Stimulated activated CD8-positive, alpha-beta memory T cell treated with anti-CD3 and anti-CD28 coated beads, Interleukin-15, amount 100 ng/mL, for 48 hours (primary cell): ENCODE measurements around the gene PADI6.
"Not testable (repeated sequence)": the region's sequence is repeated elsewhere in the genome, so short reads cannot be mapped to it uniquely, and the experiment has no call there.

Source experiments
- DNase-seq, 2 donors: peaks; one replicate each; pipeline ENCODE4 v3.0.0-alpha.2; 2020; ENCODE audit warnings: low read depth in 2 of 2

PADI6 gene

GRCh38 chr1:17371896-17372295 lies at the start of gene PADI6:
Gene PADI6 (plus strand): TSS chr1:17372196. CDS start chr1:17372246, 50 bp downstream.
- no peak for DNase-seq

GRCh38 chr1:17328855-17329254 lies 43.1 kb upstream of the PADI6 start:
- no peak for DNase-seq

GRCh38 chr1:17329610-17330009 lies 42.4 kb upstream of the PADI6 start:
- DNase-seq, result no peak

- no peak for DNase-seq
These were observed 41.1 kb upstream of the PADI6 start for GRCh38 chr1:17330856-17331255.

GRCh38 chr1:17333081-17333480 lies 38.9 kb upstream of the PADI6 start:
- no peak for DNase-seq

DNA sequence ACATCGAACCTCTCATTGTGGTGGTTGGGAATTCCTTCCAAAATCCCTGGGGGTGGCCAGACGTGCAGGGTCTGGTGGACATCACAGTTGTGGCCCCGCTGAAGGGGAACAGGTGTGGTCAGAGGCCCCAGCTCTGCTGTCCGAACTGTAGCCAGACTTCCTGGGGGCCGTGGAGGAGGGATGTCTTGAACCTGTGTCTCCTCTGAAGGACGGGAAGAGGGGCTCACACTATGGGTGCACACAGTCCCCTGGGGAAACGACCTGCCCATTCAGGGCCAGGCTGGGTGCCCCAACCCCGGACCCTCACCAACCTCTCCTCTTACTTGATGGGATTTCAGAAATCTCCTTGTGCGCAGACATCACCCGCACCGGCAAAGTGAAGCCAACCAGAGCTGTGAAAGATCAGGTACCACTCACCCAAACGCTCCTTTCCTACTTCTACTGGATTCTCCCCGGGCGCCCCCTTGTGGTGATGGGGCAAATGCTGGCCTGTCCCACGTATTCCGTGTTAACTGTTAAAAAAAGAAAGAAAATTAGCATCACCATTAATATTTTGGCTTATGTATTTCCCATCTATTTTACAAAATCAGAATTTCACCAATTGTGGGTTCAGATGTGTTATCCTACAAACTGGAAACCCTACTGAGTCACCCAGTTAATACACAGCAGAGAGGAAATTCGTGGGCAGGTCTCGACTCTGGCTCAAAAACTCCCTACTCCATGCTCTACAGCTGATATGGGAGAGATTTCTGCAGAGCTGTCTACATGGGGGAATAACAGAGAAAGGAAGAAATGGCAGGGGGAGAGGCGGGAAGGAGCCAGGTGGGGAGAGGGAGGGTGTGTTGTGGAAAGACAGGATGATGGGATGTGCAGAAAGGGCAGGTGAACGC lies 35.9 kb upstream of the PADI6 start:
- peak; percentile 32 to 44 for DNase-seq

DNA sequence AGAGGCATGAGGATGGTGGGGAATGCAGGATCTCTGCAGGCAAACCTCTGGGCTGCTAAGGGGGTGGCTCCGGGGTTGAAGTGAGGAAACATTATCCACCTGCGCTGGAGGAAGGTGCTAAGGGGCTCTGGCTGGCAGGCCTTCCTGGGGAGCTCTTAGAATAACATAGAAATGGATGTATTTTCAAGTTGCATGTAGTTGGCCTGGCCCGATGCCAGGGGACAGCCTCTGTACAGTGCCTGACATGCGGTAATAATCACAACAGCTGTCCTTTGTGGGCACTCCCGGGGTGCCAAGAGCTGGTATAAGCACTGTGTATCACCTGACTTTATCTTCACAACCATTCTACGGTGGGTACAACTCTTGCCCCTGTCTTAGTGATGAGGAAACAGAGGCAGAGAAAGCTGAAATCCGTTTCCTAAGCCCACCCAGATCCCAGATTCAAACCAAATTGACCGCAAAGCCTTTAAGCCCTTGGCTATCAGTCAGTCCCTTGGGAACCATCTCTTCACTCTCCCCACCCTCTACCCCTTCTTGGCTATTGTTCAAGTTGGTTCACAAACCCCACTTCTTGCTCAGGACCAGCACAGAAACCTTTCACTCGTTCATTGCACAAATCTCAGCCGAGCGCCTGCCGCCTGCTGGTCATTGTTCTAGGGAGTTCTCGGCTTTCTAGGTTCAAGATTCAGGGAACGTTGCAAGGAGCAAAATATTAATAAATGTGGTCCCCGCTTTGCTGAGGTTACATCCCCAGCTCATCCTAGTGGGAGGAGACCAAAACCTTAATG lies 33.1 kb upstream of the PADI6 start:
- no peak for DNase-seq

DNA sequence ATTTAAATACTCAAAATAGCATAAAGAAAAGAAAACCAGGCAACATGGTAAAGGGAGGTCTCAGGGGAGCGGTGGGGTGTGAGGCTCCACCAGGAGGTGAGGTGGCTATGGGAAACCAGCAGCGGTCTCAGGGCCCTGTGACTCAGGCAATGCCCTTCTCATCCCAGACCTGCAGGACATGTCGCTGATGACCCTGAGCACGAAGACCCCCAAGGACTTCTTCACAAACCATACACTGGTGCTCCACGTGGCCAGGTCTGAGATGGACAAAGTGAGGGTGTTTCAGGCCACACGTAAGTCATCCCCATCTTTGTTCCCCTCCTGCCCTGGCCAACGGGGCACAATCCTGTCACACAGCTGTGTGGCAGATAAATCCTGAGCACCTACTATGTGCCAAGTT lies 32.5 kb upstream of the PADI6 start:
- no peak for DNase-seq

- no peak for DNase-seq
These were observed 31.6 kb upstream of the PADI6 start for GRCh38 chr1:17340358-17340757.

DNA sequence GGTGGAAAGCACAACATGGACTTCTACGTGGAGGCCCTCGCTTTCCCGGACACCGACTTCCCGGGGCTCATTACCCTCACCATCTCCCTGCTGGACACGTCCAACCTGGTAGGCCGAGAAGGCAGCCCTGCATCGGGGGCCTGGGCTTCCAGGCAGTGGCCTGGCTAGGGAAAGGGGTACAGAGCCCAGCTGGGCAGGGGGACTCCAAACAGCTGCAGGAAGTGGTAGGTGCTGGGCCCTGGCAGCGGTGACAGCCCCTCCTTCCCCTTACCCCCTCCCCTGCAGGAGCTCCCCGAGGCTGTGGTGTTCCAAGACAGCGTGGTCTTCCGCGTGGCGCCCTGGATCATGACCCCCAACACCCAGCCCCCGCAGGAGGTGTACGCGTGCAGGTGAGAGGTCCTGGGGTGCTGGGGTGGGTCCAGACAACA lies 30.0 kb upstream of the PADI6 start:
- no peak for DNase-seq

GRCh38 chr1:17345506-17345905 lies 26.5 kb upstream of the PADI6 start:
- not testable (repeated sequence) for DNase-seq

- no peak for DNase-seq
These were observed 25.8 kb upstream of the PADI6 start for GRCh38 chr1:17346046-17346789.

DNA sequence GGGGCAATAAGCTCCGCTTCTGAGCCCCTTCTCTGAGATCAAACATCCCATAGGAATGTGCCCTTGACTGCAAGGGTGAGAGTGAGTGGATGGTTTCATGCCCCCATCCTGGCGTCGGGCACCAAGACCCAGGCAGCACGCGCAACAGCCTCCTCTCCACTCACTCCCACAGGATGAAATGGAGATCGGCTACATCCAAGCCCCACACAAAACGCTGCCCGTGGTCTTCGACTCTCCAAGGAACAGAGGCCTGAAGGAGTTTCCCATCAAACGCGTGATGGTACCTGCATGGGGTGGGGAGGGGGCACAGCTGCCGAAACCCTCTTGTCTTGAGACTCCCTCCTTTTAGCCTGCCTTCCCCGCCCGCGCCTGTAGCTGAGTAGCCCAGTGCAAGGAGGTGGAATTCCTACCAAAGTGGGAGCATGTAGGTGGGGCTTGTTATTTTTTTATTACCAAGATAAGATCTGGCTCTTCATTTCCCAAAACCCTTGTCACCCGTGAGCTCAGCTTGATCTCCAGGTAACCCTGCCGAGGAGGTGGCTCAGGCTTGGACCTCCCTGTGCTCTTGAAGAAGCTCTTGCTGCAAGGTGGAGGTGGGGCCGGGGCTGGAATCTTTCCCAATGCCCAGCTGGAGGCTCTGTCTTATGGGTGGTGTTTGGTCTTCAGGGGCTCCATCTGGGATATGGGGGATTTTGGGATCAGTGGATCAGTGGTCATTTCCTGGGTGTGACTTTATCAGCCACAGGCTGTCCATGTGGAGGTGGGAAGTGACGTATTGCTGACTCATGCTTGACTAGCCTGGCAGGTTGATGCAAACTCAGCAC lies 24.0 kb upstream of the PADI6 start:
- no peak for DNase-seq

GRCh38 chr1:17348593-17349234 lies 23.3 kb upstream of the PADI6 start:
- no peak for DNase-seq

DNA sequence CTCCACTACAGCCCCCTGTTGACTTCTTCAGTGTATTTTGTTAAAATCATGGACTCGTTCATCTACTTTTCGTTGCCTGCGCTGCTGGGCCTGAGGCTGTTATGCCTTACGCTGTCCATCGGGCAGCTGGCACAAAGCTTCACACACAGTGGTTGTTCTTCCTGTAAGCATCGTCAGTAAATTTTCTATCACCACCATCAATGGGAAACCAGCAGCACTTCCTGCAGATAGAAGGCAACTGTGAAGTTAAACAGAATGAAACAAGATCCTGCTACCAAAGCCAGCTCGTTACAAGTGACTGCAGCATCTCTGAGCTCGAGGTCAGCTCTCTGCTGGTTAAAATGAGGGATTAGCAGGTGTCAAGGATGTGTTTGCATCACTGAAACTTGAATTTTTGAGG lies 21.9 kb upstream of the PADI6 start:
- DNase-seq, result no peak

DNA sequence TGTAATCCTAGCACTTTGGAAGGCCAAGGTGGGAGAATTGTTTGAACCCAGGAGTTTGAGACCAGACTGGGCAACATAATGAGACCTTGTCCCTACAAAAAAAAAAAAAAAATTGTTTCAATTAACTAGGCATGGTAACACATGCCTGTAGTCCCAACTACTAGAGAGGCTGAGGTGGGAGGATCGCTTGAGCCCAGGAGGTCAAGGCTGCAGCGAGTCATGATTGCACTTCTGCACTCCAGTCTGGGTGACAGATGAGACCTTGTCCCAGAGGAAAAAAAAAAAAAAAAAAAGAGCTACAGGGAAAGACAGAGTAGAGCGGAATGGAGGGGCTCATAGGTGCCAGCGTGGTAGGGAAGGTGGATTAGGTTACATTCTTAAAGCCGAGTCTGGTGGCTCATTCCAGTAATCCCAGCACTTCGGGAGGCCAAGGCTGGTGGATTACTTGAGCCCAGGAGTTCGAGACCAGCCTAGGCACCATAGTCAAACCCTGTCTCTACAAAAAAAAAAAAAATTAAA lies 21.0 kb upstream of the PADI6 start:
- DNase-seq, result no peak

- no peak for DNase-seq
These were observed 20.2 kb upstream of the PADI6 start for GRCh38 chr1:17351598-17352324.

DNA sequence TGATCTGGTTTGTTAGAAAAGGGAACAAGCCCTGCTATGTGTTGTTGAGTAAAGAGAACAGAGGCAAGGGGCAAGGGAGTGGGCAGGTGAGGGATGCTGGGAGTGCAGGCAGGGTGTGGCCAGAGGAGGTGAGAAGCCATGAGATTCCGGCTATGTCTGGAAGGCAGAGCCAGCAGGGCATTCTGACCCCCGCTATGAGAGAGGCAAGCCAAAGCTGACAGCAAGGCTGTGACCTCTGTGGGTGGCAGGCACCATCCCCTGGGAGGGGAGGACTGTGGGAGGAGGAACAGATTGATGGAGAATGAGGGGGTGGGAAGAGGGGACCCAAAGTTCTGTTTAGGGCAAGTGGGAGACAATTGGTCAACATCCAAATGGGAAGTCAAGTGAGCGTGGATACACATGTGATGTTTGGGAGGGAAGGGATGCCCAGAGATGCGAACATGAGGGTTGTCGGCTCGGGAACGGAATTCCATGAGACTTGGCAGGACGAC lies 19.5 kb upstream of the PADI6 start:
- DNase-seq, result no peak

DNA sequence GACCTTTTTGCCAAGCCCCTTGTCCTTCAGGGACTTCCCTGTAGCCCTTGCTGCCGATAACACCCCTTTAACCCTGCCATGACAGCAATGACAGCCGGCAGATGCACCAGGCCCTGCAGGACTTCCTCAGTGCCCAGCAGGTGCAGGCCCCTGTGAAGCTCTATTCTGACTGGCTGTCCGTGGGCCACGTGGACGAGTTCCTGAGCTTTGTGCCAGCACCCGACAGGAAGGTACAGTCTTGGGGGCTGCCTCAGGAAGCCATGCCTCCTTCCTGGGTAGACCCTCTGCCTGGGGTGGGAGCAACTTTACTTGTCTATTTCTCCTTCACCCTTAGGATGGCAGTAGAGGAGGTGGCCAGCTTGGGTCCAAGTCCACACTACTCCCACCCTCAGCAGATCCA lies 16.1 kb upstream of the PADI6 start:
- DNase-seq, result peak; percentile 8 to 22
